ENCODE results near the gene BCAS1.

- TF ChIP-seq TCF4 (CRISPR knock-in tag; IDR thresholded peaks at IDR 0.05; ENCODE audit: borderline replicate concordance) (no peak), PATZ1 (CRISPR knock-in tag; IDR thresholded peaks at IDR 0.05; ENCODE audit: borderline replicate concordance) (0 out of 2 replicates have a peak, but pooled peaks have one; percentile 18), PPARA (CRISPR knock-in tag; IDR thresholded peaks at IDR 0.05; ENCODE audit: borderline replicate concordance) (no peak), ZNF70 (CRISPR knock-in tag; IDR thresholded peaks at IDR 0.05) (no peak), ZFP30 (CRISPR knock-in tag; IDR thresholded peaks at IDR 0.05) (no peak), ZC3H10 (CRISPR knock-in tag; IDR thresholded peaks at IDR 0.05) (0 out of 2 replicates have a peak, but pooled peaks have one; percentile 39), ARNTL (CRISPR knock-in tag; IDR thresholded peaks at IDR 0.05; ENCODE audit: borderline replicate concordance, low read depth) (no peak), GLIS3 (CRISPR knock-in tag; IDR thresholded peaks at IDR 0.05) (no peak), ZNF8 (CRISPR knock-in tag; IDR thresholded peaks at IDR 0.05) (no peak), ISL1 (CRISPR knock-in tag; IDR thresholded peaks at IDR 0.05) (peak; percentile 88)
Measured at GRCh38 chr20:53900380-53900999, 169.9 kb downstream of the BCAS1 start.
